Breast epithelium (tissue), 3 donors: ENCODE results near the gene HEPACAM2.

Experiments used
- CTCF ChIP-seq, 3 donors: fragments of 450-650 bp; IDR thresholded peaks; one replicate each; pipeline ENCODE4 v1.5.1; 2016 to 2017; ENCODE audit warnings: antibody characterized with exemption in 3 of 3, mild to moderate bottlenecking in 3 of 3, moderate library complexity in 3 of 3
- POLR2A ChIP-seq: fragments of 450-650 bp; IDR thresholded peaks from one replicate; pipeline ENCODE4 v1.6.1; 2016; ENCODE audit warnings: antibody characterized with exemption, mild to moderate bottlenecking, moderate library complexity
- POLR2AphosphoS5 ChIP-seq, 3 donors: sonication (generic); formaldehyde crosslinking; IDR thresholded peaks; one replicate each; pipeline ENCODE4 v1.6.1; 2017; ENCODE audit warnings: antibody characterized with exemption in 3 of 3

- TF ChIP-seq CTCF (IDR thresholded peaks at IDR 0.05) (no peak), POLR2AphosphoS5 (IDR thresholded peaks at IDR 0.05) (no peak), POLR2A (no peak)
These were observed 78.1 kb downstream of the HEPACAM2 start, which contains the start of gene SAMD9L for GRCh38 chr7:93148144-93148543.
